Measurements from ENCODE around the gene BMPR1B.

- TF ChIP-seq CTCF (conservative IDR thresholded peaks at IDR 0.05; ENCODE audit: low read depth, low read length) (no peak), MXI1 (IDR thresholded peaks at IDR 0.05; ENCODE audit: borderline replicate concordance, low read depth, low read length) (no peak)
Observed at GRCh38 chr4:94721310-94721709, 36.4 kb upstream of the BMPR1B start.

All from IMR-90 (cell line).